ENCODE results near the gene DDX1.
"Not testable (repeated sequence)": the region's sequence is repeated elsewhere in the genome, so short reads cannot be mapped to it uniquely, and the experiment has no call there.

Gene DDX1

DNA sequence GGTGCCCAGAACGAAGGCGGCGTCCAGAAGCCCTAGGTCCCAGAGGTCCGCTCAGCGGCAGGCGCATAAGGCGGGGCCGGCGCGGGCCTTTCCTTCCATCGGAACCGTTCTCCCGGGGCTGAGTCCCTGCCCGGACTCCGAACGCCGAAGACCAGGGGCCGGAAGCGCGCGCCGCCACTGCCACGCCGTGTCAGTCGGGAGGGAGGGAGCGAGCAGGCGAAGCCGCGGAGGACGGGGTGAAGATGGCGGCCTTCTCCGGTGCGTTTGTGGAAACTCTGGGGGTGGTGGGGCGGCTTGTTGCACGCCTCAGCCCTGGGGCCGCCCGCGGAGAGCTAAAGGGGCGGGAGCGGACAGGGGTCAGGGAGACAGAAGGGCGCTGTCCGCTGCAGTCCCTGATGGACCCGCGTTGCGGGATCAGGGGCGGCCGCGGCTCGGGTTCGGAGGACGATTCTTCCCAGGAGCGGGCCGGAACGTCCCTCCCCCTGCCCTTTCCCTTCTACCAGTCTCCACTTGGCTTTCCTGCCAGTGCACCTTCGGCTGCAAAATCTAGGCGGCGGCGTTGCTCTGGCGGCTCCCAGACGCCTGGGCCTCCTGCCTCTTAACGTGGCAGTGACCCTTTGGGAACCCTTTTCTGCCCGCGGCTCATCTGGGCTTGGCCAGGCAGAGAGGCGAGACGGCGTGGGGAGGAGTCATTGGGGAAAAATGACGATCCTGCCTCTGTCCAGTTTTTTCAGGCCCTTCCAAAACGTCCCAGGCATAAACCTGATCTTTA, at the start of gene DDX1:
Gene DDX1, plus strand, starts transcription at position 177 of the 772 bp plus-strand sequence. Its CDS starts 66 bp downstream, at position 243.
- peak; percentile 68 to 75 (median 73) for DNase-seq

DNA sequence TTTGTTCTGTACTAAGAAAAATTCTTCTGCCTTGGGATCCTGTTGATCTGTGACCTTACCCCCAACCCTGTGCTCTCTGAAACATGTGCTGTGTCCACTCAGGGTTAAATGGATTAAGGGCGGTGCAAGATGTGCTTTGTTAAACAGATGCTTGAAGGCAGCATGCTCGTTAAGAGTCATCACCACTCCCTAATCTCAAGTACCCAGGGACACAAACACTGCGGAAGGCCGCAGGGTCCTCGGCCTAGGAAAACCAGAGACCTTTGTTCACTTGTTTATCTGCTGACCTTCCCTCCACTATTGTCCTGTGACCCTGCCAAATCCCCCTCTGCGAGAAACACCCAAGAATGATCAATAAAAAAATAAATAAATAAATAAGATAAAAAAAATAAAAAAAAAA, 49.4 kb upstream of the DDX1 start:
- DNase-seq = not testable (repeated sequence)

- DNase-seq = no peak
Observed at GRCh38 chr2:15543053-15543452, 48.6 kb upstream of the DDX1 start.

GRCh38 chr2:15543541-15543940, 48.1 kb upstream of the DDX1 start:
- DNase-seq = no peak

DNA sequence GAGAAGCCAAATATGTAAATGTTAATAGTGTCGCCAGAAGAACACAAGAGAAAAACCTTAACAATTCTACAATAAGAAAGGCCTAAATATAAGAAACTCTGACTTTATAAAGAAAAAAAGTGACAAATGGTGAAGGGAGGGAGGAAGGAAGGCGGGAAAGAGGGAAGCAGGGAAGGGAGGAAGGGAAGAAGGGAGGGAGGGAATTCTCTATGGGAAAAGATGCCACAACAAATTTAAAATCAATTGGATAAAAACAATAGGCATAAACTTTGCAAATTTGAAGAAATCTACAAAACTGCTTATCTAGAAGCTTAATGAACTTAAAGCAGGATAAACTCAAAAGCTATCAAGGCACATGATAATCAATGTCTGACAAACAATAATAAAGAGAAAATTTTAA, 47.4 kb upstream of the DDX1 start:
- DNase-seq = no peak

DNA sequence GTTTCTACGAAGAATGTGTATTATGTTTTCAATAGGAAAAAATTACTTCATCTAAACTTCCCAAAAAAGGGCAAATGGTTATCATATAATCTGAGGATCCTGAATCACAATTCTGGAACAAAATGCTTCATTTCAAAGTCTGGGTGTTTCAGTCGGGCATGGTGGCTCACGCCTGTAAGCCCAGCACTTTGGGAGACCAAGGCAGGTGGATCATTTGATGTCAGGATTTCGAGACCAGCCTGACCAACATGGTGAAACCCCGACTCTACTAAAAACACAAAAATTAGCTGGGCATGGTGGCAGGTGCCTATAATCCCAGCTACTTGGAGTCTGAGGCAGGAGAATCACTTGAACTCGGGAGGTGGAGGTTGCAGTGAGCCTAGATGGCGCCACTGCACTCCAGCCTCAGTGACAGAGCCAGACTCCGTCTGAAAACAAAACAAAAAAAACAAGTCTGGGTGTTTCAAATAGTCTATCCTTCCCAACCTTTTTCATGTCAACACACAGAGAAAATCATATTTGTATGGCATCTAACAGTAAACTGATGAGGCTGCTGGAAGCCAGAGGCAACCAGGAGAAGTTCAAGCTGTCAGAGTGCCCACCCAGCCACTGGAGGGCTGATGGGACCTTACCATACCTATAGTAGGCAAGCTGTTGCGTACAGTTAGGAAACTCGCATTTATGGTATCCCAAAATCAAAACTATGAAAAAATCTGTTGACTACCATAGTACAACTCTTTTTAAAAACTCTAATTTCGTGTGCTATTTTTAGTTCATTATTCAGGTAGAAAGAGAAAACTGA, 45.2 kb upstream of the DDX1 start:
- DNase-seq = no peak

DNA sequence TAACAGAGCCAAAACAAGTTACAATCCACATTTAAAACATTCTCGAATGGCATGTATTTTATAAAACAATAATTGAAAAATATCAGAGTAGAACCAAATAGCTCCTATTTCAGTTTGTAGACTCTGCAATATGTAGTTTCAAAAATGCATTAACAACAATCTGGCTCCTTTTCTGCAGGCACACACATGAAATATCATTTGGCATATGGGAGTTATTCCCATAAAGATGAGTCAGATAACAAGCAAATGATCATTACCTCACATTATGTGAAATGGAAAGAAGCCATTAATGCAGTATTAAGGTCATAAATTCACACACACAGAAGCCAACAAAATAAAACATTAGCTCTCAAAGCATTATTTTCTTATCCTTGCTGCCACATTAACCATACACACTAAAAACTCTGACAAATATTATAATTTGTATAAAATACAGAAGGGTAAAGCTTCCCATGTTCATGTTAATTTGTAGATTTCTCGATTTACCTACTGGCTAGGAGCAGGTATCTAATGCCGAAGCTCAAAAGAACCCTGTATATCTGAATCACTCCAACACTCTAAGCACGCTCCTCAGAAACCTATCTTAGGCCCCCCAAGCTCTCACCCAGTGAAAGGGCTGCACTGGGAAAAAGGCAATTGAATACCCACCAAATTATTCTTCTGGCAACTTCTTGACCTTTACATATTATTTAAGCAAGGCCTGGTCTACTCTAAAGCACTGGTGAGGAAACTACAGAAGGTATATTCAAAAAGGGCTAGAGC, 44.4 kb upstream of the DDX1 start:
- DNase-seq = no peak

DNA sequence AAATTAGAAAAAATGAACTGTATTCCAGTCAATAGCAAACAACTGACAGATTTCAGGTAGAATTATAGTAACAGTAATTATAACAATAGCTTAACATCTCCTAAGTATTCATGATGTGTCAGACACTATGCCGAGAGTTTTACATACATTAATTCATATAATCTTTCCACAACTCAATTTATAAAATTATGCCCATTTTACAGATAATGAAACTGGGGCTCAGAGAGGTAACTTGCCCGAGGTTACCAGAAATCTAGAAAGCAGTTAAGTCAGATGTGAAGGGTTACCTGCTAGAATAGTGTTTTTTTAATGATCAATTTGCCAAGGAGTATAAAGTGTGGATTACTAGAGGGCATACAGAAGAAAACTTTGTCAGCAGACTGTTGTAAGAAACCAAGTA, 42.7 kb upstream of the DDX1 start:
- no peak for DNase-seq

- DNase-seq = no peak
Observed at GRCh38 chr2:15553519-15553918, 38.1 kb upstream of the DDX1 start.

- no peak for DNase-seq
Observed at GRCh38 chr2:15553951-15554350, 37.7 kb upstream of the DDX1 start.

- DNase-seq = no peak
Observed at GRCh38 chr2:15554525-15555218, 37.0 kb upstream of the DDX1 start.

GRCh38 chr2:15555760-15556193, 35.9 kb upstream of the DDX1 start:
- no peak for DNase-seq

DNA sequence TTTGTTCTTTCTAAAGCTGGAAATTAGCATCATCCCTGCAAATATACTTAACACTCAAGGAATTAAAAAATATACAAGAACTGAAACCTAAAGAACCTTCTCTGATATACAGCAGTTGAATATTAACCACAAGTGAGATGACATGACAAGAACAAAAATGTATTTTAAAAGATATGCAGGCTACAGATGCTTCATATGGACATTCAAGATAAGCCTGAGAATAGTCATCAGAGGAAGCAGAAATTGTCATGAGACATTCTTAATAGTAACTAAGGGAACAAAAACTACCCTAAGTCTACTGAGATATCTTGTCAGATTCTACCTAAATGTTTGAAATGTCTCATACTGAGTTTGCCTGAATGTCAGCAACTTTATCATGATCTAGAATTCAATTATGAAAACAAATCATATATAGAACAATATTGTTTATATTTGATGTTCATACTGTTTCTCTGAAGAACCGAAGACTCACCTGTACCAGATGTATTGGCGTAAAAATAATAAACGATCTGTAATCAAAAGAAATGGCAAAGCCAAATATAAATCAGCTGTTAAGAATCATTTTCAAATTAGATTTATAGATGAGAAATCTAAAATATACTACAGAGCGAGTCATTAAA, 35.2 kb upstream of the DDX1 start:
- no peak for DNase-seq

DNA sequence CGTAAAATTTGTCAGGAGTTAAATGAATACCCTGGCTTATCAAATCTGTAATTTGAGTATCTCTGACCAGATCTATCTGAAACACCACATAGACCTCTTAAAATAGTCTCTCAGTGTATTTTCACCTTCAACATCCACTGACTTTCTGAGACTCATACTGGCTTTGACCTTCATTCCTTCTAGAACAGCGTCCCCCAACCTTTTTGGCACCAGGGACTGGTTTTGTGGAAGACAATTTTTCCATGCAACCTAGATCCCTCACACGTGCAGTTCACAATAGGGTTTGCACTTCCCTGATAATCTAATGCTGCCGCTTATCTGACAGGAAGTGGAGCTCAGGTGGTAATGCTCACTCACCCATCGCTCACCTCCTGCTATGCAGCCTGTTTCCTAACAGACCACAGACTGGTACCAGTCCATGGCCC, 33.8 kb upstream of the DDX1 start:
- no peak for DNase-seq

DNA sequence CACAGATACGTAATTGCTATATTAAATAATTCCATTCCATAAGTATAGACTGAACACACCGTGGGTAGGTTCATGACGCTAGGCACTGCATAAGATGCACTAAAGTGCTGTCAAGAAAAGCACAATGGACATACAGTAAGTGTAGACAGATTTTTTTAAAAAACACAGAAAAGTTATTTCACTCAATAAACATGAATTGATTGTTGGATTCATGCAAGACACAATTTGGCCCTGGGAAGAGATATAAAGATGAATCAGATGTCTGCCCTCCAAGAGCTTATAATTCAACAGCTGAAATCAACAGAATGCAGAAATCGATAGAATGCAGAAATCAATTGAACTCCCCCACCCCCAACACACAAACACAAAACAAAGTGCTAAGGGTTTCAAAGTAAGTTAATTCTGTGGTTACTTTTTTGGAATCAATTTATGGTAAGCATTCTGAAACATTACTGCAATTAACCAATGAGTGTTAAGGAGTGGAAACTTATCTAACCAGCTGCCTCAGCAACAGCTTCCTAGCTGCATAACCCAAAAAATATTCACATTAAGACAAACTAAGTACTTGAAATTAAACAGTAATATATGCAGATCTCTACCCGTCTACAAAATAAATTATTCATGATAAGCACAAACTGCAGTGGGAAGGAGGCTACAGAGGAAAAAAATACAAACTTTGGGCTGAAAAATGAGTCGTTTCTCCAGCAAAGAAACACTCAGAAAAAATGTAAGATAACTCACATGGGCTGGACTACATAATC, 32.1 kb upstream of the DDX1 start:
- DNase-seq = no peak

GRCh38 chr2:15560140-15560987, 31.3 kb upstream of the DDX1 start:
- DNase-seq = no peak

DNA sequence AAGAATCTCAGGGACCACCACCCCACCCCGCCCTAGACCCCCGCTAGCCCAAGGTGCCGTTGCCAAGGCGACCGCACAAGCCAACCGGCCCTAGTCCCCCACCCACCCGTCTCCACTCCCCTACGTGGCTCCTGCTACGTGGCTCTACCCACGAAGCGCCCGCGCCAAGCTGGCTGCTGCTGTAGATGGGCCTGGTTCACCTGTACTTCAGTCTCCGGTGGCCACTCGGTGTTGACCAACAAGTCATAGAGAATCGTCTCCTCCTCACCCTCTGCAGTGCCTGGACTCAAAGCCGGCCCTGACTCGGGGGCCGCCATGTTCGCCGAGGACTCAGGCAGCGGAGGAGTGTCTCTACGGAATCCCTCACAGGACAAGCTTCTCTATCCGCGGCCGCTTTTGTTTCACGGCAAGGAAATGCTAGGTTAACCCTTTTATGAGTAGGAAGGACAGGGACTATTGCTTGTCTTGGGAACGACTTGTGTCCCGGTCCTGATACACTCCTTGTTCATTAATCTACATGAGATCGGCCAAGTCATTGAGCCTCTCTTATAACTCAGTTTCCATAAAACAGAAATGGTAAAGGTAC, 30.6 kb upstream of the DDX1 start, which contains the start of gene NBAS:
Gene NBAS, minus strand, starts transcription at position 347 of the 586 bp plus-strand sequence. Its CDS starts 30 bp downstream, at position 317.
- DNase-seq = peak; percentile 56 to 70 (median 61)

DNA sequence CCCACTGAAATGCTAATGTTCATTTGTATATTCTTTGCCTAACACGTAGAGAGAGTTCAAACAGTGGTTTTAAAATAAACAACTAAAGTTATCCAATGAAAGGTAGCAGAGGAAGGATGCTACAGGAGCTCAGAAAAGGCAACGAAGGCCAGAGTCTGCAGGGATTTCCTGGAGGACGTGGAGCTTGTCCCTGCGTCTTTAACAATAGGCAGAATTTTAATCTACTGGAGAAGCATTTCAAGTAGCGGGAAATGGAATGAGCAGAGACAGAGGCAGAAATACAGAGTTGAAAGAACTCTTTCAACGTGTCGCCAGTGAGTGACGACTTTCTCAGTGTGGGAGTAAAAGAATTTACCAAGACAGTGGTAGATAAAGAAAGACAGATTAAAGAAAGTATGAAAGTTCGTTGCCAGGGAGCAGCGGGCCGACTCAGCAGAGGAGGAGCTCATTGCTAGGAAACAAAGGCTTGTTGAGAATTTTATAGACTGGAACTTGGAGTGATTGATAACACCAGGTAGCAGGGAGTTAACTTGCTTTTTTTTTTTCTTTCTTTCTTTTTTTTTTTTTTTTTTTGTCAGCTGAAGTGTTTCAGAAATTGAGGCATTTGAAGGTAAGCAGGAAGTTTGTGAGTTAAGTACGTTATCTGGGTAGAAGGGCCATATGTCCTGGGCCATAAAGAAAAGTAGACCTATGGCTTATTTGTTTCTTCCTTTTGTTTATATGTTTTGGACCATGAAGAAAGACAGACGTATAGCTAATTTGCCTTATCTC, 29.9 kb upstream of the DDX1 start:
- no peak for DNase-seq
